GM12872 (cell line): ENCODE measurements around the gene C11orf42.

Source experiments
- TF ChIP-seq, protein P1 (sequence below): IDR thresholded peaks from 3 replicates; pipeline ENCODE4 v1.5.1; 2011; ENCODE audit warnings: low read depth, mild to moderate bottlenecking, low read length, moderate library complexity; ENCODE audit not compliant: insufficient read depth

C11orf42 gene

DNA sequence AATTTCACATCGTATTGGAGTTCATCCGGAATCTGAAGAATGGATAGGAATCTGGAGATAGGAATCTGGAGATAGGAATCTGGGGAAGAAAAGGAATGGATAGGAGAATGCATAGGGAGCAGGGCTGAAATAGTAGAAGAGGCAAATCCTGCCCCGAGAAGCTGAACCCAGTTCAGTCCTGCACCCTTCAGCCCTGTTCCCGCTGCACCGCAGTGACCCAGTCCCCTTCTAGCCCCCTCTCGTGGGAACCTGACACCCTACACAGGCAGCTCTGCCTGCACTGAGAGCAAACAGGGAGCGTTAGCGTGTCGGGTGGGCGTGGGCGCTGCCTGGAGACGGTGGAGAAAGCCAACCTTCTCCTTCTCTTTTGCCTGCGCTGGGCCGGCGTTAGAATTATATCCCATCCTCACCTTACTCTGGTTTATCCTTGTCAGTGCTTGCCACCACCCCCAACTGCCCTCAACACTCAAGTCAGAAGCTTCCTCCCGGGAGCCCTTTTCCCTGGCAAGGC is 53.3 kb downstream of the C11orf42 start:
- TF ChIP-seq, protein P1, sequence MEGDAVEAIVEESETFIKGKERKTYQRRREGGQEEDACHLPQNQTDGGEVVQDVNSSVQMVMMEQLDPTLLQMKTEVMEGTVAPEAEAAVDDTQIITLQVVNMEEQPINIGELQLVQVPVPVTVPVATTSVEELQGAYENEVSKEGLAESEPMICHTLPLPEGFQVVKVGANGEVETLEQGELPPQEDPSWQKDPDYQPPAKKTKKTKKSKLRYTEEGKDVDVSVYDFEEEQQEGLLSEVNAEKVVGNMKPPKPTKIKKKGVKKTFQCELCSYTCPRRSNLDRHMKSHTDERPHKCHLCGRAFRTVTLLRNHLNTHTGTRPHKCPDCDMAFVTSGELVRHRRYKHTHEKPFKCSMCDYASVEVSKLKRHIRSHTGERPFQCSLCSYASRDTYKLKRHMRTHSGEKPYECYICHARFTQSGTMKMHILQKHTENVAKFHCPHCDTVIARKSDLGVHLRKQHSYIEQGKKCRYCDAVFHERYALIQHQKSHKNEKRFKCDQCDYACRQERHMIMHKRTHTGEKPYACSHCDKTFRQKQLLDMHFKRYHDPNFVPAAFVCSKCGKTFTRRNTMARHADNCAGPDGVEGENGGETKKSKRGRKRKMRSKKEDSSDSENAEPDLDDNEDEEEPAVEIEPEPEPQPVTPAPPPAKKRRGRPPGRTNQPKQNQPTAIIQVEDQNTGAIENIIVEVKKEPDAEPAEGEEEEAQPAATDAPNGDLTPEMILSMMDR: no peak

DNA sequence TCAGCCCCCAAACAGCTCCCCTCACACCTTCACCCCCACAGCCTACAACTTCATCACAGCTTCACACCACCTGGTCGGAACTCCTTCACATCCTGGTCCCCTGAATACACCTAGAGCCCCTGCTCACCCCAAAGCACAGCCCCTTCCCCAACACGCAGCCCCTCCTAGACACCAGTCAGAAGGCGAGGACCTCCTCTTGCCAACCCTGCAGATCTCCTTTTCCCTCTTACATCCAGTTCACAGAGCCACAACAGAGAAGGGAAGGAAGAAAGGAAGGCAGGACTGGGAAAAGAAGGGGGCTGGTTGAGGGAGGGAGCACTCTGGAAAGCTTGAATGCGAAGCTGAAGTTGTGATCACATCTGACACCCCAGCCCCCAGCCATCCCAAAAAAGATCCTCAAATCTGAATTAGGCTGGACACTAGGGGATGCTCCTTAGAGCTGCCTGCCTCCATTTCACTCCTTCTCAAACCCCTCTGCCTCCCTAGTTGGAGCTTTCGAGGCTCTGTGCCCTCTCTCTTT is 54.9 kb downstream of the C11orf42 start:
- TF ChIP-seq, protein P1: no peak
